ENCODE data around the gene EPB41L1.
"Not testable (repeated sequence)": the region's sequence is repeated elsewhere in the genome, so short reads cannot be mapped to it uniquely, and the experiment has no call there.

DNA sequence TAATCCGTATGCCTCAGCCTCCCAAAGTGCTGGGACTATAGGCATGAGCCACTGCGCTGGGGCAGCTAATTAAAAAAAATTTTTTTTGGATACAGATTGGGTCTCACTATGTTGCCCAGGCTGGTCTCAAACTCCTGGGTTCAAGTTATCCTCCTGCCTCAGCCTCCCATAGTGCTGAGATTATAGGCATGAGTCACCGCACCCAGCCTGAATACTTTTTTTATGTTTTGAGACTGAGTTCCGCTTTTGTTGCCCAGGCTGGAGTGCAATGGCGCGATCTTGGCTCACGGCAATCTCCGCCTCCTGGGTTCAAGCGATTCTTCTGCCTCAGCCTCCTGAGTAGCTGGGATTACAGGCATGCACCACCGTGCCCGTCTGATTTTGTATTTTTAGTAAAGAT, 17.2 kb upstream of the EPB41L1 start:
- not testable (repeated sequence) for TF ChIP-seq L3MBTL2 (conservative IDR thresholded peaks at IDR 0.05); NFRKB (IDR thresholded peaks at IDR 0.05); SP1 (IDR thresholded peaks at IDR 0.05); CTBP1 (IDR thresholded peaks at IDR 0.05; ENCODE audit: borderline replicate concordance); SUZ12 (IDR thresholded peaks at IDR 0.05)
